DMS114 treated with DMSO at 0.1 percent for 48 hours (cell line): ENCODE data around the gene SPATA2L.

Experiments used
- DNase-seq: peaks from one replicate; lab custom pipeline; 2025; ENCODE audit not compliant: unreplicated experiment; lab: John Stamatoyannopoulos, UW

The SPATA2L gene

DNA sequence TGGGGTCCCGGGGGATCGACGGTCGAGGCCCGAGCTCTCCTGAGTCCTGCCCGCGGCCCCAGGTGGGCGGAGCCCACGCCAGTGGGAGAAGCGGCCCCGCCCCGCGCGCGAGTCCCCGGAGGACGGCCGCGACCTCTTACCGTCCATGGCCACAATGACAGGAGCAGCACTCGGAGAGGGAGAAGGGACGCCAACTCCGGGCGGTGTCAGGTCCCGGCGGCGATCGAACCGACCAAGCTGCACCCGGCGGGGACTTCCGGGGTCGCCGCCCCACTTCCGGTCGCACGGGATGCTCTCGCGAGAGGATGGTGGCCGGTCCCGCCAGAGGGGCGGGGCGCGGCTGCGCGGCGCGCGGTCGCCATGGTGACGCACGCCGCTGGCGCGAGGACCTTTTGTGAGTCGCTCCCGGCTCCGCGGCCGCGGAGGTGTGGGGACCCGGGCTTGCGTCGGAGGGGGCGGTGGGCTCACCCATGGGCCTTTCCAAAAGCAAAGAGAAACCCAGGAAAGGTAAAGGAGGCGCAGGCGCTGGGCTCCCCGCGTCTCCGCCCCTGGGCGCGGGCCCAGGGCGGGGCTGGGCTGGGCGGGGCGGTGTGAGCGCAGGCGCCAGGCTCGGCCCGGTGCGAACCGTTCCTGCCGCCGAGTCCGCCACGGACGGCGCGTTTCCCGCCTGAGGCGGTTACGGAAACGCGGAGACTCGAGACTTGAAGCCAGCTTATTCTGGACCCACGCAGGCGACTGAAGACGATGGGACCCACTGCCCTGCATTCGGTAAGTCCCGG, 43.9 kb downstream of the SPATA2L start, which contains the start of the genes CHMP1A and SPATA33:
TSS of gene CHMP1A (minus strand) at position 267 of the 779 bp plus-strand sequence. CDS start at position 147, 120 bp downstream.
TSS of gene SPATA33 (plus strand) at position 395 of the 779 bp plus-strand sequence. CDS start at position 471, 76 bp downstream.
- peak; percentile 55 for DNase-seq

DNA sequence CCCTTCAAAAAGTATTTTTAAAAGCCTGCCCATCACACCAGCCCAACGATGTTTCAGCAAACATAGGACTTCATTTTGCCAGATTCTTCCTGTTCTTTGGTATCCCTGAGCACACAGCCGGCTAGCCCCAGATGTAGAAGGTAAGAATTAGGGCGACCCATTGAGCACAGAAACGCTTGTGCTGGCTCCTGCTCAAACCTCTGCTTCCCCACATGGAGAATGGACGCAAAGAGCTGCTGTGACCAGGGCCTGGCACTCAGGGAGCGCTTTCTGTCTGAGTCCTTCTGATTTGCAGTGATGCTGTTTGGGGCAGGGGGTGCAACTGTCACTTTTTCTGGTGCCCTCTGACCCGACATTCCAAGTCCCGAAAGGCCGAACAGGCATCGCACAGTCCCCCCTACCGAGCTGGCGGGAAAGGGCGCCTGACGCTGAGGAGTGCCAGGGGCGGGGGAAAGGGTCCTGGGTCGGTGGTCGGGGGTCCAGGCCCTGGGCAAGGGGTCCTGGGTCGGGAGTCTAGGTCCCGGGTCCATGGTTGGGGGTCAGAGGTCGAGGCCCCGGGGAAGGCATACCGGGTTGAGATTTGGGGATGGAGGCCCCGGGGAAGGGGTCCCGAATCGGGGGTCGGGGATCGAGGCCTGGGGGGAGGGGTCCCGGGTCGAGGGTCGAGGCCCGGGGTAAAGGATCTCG, 44.9 kb downstream of the SPATA2L start:
- no peak for DNase-seq

DNA sequence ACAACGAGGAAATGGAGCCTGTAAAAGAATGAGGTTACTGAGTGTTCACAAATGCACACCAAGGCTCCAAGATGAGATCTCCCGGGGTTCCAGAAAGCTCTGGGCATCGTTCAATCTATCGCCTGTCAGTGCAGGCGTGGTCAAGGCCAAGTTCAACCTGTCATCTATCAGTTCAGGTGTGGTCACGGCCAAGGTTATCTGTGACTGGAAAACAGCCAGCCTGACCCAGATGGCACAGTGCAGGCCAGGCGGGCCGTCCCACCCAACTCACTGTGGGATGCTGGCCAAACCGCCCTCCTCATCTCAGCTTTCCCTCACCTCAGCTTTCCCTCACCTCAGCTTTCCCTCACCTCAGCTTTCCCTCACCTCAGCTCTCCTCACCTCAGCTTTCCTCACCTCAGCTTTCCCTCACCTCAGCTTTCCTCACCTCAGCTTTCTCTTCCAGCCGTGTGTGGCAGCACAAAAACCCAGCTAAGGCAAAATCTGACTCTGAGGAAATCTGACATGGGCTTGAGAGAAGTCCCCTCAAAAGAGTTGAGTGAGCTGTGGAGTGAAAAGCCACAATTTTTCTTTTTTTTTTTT, 46.4 kb downstream of the SPATA2L start:
- no peak for DNase-seq

DNA sequence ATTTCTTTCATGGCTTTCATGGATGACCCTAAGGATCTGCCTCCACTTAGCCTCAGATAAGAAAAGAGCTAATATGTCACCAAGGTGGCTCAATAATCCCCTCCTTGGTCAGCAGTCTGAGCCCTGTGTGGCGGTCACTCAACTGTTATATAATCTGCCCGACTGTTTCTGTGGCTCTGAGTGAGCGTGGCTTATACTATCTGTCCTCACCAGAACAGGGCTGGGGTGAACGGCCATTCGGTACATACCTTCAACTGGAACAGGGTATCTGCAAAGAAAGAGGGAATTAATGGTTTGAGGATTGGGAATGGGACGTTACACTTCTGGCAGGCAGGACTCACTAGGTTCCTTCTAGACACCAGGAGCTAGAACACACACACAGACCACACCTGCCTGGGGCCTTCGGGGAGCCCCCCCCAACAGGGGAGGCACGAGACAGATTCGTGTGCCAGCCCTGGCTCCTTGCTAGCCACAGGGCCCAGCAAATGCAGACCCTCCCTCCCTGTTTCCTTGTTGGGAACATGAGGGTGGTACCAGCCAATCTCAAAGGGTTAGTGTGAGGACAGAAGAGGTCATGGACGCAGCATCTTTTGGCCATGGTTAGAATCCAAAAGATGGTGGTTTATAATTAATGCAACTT, 47.7 kb downstream of the SPATA2L start:
- no peak for DNase-seq

DNA sequence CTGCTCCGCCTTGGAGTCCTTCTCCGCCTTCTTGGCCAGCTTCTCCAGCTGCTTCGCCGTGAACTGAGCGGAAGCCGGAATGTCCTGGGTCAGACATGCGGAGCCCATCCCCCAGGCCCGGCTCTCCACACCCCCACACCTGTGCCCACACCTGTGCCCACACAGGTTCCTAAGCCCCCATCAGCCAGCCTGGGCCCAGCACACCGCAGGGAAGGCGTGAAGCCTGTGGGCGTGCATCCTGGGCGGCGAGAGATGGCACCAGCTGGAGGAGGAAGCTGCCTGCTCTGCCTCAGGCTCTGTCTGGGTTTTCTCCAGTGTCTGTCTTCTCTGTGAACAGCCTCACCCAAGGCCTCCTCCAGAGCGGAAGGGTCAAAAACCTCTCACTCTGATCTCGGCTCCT, 49.9 kb downstream of the SPATA2L start:
- DNase-seq = no peak

GRCh38 chr16:89646906-89647305, 54.6 kb downstream of the SPATA2L start:
- DNase-seq = no peak
